Stimulated activated naive CD8-positive, alpha-beta T cell treated with anti-CD3 and anti-CD28 coated beads, Interleukin-15, amount 100 ng/mL, for 72 hours (primary cell): ENCODE measurements around the gene TLK1.
"Not testable (repeated sequence)": the region's sequence is repeated elsewhere in the genome, so short reads cannot be mapped to it uniquely, and the experiment has no call there.

ENCODE experiments used
- ATAC-seq: fragments of 150-1000 bp; cut with Tn5 transposase; 2 replicates; pipeline ENCODE4 v1.10.0; 2021; ENCODE audit warnings: mild to moderate bottlenecking, moderate library complexity
- DNase-seq, 2 donors: peaks; one replicate each; pipeline ENCODE4 v3.0.0; 2021 to 2022
- H3K27ac Mint-ChIP-seq, 2 donors: one replicate each; pipeline ENCODE4 v1.8.0; 2022; ENCODE audit warnings: mild to moderate bottlenecking in 2 of 2, mixed read lengths in 2 of 2, moderate library complexity in 2 of 2
- H3K27me3 Mint-ChIP-seq: one replicate; pipeline ENCODE4 v1.8.0; 2022; ENCODE audit warnings: mixed read lengths
- H3K4me1 Mint-ChIP-seq: one replicate; pipeline ENCODE4 v1.8.0; 2022; ENCODE audit warnings: mild to moderate bottlenecking, mixed read lengths
- H3K4me3 Mint-ChIP-seq, 2 donors: one replicate each; pipeline ENCODE4 v1.8.0; 2022; ENCODE audit warnings: mild to moderate bottlenecking in 2 of 2, mixed read lengths in 2 of 2, moderate library complexity in 1 of 2
- H3K9me3 Mint-ChIP-seq, 2 donors: one replicate each; pipeline ENCODE4 v1.8.0; 2022; ENCODE audit warnings: mixed read lengths in 2 of 2

Gene TLK1

DNA sequence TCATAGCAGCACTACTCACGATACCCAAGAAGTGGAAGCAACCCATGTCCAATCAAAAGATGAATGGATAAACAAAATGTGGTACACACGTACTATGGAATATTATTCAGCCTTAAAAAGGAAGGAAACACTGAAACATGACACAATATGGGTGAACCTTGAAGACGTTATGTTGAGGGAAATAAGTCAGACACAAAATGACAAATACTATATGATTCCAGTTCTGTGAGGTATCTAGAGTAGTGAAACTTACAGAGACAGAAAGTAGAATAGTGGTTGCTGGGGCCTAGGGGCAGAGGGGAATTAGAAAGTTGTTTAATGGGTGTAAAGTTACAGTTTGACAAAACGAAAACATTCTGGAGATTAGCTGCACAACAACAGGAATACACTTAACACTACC is 24.7 kb downstream of the TLK1 start:
- Mint-ChIP-seq H3K9me3 (no peaks in the 10 kb centered on the region), H3K4me3 (peak overlapping the region in 1 of 2 donors; percentile 70), H3K4me1 (peaks cover 38% of the 10 kb centered on the region), H3K27me3 (no peaks in the 10 kb centered on the region), H3K27ac (peak overlapping the region in 1 of 2 donors; percentile 92)
- peak in 1 of 2 donors; percentile 15 for DNase-seq
- ATAC-seq, result peak; percentile 95

GRCh38 chr2:171134624-171135230 is 26.0 kb downstream of the TLK1 start:
- H3K4me1 Mint-ChIP-seq, result peaks cover 31% of the 10 kb centered on the region
- ATAC-seq, result no peak
- no peak for DNase-seq
- no peak overlapping the region for H3K4me3 Mint-ChIP-seq
- H3K9me3 Mint-ChIP-seq, result no peaks in the 10 kb centered on the region
- no peak overlapping the region for H3K27ac Mint-ChIP-seq
- H3K27me3 Mint-ChIP-seq, result no peaks in the 10 kb centered on the region

DNA sequence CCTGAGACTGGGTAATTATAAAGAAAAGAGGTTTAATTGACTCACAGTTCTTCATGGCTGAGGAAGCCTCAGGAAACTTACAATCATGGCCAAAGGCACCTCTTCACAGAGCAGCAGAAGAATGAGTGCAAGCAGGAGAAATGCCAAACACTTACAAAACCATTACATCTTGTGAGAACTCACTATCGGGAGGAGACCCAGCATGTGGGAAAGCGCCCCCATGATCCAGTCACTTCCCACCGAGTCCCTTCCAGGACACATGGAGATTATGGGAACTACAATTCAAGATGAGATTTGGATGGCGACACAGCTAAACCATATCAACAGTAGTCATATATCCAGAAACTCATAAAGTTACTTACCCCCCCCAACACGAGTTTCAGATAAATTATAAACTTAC is 28.6 kb downstream of the TLK1 start:
- Mint-ChIP-seq H3K4me1 (peaks cover 30% of the 10 kb centered on the region), H3K9me3 (no peaks in the 10 kb centered on the region), H3K4me3 (no peak overlapping the region), H3K27ac (no peak overlapping the region), H3K27me3 (no peaks in the 10 kb centered on the region)
- ATAC-seq (no peak), DNase-seq (no peak)

DNA sequence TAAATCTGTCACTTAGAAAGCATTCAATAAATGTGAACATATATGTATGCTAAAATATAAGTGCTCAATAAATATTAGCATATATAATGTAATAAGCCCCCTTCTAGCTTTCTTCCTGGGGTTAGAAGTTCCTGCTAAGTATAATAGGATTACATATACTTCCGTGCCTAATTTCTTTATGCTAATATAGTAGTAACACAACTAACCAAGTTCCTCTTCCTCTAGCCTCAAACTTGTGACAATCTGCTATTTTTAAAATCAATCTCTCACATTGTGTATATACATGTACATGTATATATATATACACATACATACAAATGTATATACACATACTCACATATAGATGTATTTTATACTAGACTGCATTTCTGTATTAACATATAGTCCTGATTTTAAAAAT is 32.2 kb downstream of the TLK1 start:
- Mint-ChIP-seq H3K4me1 (peaks cover 14% of the 10 kb centered on the region), H3K27ac (no peak overlapping the region), H3K9me3 (no peaks in the 10 kb centered on the region), H3K27me3 (no peaks in the 10 kb centered on the region), H3K4me3 (no peak overlapping the region)
- no peak for ATAC-seq
- no peak for DNase-seq

GRCh38 chr2:171124541-171124940 is 36.2 kb downstream of the TLK1 start:
- Mint-ChIP-seq H3K27ac (no peak overlapping the region), H3K4me1 (peaks cover 21% of the 10 kb centered on the region)
- DNase-seq, result no peak

DNA sequence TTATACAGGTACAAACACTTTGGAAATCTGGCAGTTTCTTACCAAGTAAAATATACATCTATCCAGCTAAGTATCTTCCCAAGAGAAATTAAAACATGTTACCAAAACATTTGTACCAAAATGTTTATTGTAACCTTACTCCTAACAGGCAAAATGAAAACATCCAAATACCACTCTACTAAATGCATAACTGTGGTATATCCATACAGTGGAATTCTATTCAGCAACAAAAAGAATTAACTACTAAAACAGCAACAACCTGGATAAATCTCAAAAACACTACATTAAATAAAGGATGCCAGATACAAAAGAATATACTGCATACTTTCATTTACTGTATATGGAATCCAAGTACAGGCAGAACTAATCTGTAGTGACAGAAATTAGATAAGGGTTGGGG is 51.1 kb downstream of the TLK1 start:
- DNase-seq (no peak), ATAC-seq (no peak)
- Mint-ChIP-seq H3K4me3 (no peak overlapping the region), H3K4me1 (peaks cover 39% of the 10 kb centered on the region), H3K27me3 (no peaks in the 10 kb centered on the region), H3K9me3 (no peaks in the 10 kb centered on the region), H3K27ac (no peak overlapping the region)

More at GRCh38 chr2:171124541-171124940, 36.2 kb downstream of the TLK1 start:
- ATAC-seq, result no peak
- no peaks in the 10 kb centered on the region for H3K27me3 Mint-ChIP-seq
- no peaks in the 10 kb centered on the region for H3K9me3 Mint-ChIP-seq
- H3K4me3 Mint-ChIP-seq, result no peak overlapping the region

GRCh38 chr2:171109020-171109419 is 51.7 kb downstream of the TLK1 start:
- ATAC-seq, result no peak
- Mint-ChIP-seq H3K27me3 (no peaks in the 10 kb centered on the region), H3K4me1 (peaks cover 39% of the 10 kb centered on the region), H3K9me3 (no peaks in the 10 kb centered on the region), H3K27ac (no peak overlapping the region), H3K4me3 (no peak overlapping the region)
- no peak for DNase-seq

DNA sequence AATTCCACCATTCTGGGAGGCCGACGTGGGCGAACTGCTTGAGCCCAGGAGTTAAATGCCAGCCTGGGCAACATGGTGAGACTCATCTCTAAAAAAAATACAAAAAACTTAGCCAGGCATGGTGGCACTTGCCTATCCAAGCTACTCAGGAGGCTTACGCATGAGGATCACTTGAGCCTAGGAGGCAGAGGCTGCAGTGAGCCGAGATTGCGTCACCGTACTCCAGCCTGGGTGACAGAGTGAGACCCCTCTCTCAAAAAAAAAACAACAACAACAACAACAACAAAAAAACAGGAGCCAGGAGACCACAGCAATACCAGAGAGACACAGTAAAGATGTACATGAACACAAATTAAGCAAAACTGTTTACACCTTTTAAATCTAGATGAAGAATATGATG is 52.9 kb downstream of the TLK1 start:
- Mint-ChIP-seq H3K4me1 (peaks cover 49% of the 10 kb centered on the region), H3K27ac (no peak overlapping the region)

DNA sequence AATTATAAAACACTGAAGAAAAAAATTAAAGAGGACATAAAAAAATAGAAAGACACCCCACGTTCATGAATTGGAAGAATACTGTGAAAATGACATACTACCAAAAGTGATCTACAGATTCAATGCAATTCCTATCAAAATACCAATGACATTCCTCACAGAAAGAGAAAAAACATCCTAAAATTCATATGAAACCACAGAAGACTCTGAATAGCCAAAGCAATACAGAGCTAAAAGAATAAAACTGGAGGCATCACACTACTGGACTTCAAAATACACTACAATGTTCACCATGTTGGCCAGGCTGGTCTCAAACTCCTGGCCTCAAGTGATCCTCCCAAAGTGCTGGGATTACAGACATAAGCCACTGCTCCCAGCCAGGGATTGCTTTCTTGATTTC is 56.3 kb downstream of the TLK1 start:
- no peak for DNase-seq

More for the DNA sequence above, 52.9 kb downstream of the TLK1 start:
- Mint-ChIP-seq H3K4me3 (no peak overlapping the region), H3K27me3 (no peaks in the 10 kb centered on the region), H3K9me3 (no peaks in the 10 kb centered on the region)
- DNase-seq, result no peak
- ATAC-seq, result no peak

GRCh38 chr2:171102802-171103201 is 57.9 kb downstream of the TLK1 start:
- Mint-ChIP-seq H3K4me1 (peaks cover 46% of the 10 kb centered on the region), H3K9me3 (peaks cover 8 to 29% of the 10 kb centered on the region in 2 donors), H3K4me3 (no peak overlapping the region), H3K27ac (peak overlapping the region in 1 of 2 donors; percentile 19), H3K27me3 (no peaks in the 10 kb centered on the region)
- peak; percentile 68 for ATAC-seq
- DNase-seq, result no peak

More for the DNA sequence above, 56.3 kb downstream of the TLK1 start:
- Mint-ChIP-seq H3K9me3 (peaks cover 8 to 13% of the 10 kb centered on the region in 2 donors), H3K27ac (no peak overlapping the region), H3K27me3 (no peaks in the 10 kb centered on the region), H3K4me3 (no peak overlapping the region), H3K4me1 (peaks cover 51% of the 10 kb centered on the region)
- no peak for ATAC-seq

DNA sequence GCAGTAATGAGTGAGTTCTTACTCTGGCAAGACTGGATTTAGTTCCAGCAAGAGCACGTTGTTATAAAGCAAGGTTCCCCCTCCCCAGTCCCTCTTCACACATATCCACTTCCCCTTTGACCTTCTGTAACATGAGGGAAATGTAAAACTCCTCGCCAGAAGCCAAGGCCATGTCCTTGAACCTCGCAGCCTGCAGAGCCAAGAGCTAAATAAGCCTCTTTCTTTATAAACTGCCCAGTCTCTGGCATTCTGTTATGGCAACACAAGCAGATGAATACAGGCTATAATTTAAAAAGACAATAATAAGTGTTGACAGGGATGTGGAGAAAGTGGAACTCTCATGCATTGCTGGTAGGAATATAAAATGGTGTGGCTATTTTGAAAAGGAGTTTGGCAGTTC is 60.3 kb downstream of the TLK1 start:
- H3K4me1 Mint-ChIP-seq, result peaks cover 33% of the 10 kb centered on the region
- H3K27ac Mint-ChIP-seq, result no peak overlapping the region
- ATAC-seq, result no peak
- no peak for DNase-seq
- peaks cover 8 to 38% of the 10 kb centered on the region in 2 donors for H3K9me3 Mint-ChIP-seq
- no peaks in the 10 kb centered on the region for H3K27me3 Mint-ChIP-seq
- H3K4me3 Mint-ChIP-seq, result no peak overlapping the region

- Mint-ChIP-seq H3K9me3 (peaks cover 8 to 46% of the 10 kb centered on the region in 2 donors), H3K4me3 (no peak overlapping the region), H3K27me3 (no peaks in the 10 kb centered on the region), H3K27ac (no peak overlapping the region), H3K4me1 (peaks cover 44% of the 10 kb centered on the region)
- ATAC-seq, result no peak
- DNase-seq, result no peak
These were observed 62.1 kb downstream of the TLK1 start for GRCh38 chr2:171098607-171099006.

- Mint-ChIP-seq H3K9me3 (peaks cover 5 to 40% of the 10 kb centered on the region in 2 donors), H3K4me3 (peak overlapping the region in 1 of 2 donors; percentile 2), H3K27ac (peak overlapping the region; percentile 22 to 24), H3K27me3 (no peaks in the 10 kb centered on the region), H3K4me1 (peaks cover 27% of the 10 kb centered on the region)
- ATAC-seq, result no peak
- no peak for DNase-seq
These were observed 65.6 kb downstream of the TLK1 start for GRCh38 chr2:171095014-171095582.

GRCh38 chr2:171091517-171091916 is 69.2 kb downstream of the TLK1 start:
- H3K9me3 Mint-ChIP-seq, H3K27ac Mint-ChIP-seq, H3K27me3 Mint-ChIP-seq, DNase-seq, H3K4me3 Mint-ChIP-seq, ATAC-seq: not testable (repeated sequence)
- H3K4me1 Mint-ChIP-seq, result peaks cover 49% of the 10 kb centered on the region

GRCh38 chr2:171089489-171089888 is 71.2 kb downstream of the TLK1 start:
- H3K9me3 Mint-ChIP-seq, result no peaks in the 10 kb centered on the region
- ATAC-seq (no peak), DNase-seq (no peak)
- peaks cover 53% of the 10 kb centered on the region for H3K4me1 Mint-ChIP-seq
- H3K27me3 Mint-ChIP-seq, result no peaks in the 10 kb centered on the region
- H3K27ac Mint-ChIP-seq, result no peak overlapping the region
- no peak overlapping the region for H3K4me3 Mint-ChIP-seq

DNA sequence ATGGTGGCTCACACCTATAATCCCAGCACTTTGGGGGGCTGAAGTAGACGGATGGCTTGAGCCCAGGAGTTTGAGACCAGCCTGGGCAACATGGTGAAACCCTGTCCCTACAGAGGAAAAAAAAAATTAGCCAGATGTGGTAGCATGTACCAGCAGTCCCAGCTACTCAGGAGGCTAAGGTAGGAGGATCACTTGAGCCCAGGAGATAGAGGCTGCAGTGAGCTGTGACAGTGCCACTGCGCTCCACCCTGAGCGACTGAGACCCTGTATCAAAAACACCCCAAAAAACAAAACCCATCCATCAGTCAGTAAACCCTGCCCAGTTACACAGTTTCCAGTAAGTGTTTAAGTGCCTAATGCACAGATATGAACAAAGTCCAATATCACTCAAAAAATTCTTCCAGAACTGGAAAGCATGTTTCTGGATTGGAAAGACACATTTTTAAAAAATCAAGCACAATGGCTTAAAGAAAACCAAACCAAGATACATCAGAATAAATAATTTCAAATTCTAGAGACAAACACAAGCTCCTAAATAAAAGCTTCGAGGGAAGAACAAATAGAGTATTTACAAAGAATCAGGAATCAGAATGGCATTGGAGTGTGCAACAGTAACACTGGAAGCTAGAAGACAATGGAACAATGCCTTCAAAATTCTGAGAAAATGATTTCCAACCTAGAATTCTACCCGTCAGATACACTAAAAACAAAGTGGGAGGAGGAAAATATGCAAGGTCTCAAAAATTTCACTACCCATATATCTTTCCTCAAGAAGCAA is 72.4 kb downstream of the TLK1 start:
- no peaks in the 10 kb centered on the region for H3K27me3 Mint-ChIP-seq
- H3K9me3 Mint-ChIP-seq, result no peaks in the 10 kb centered on the region
- no peak for DNase-seq
- H3K4me3 Mint-ChIP-seq, result no peak overlapping the region
- ATAC-seq, result no peak
- no peak overlapping the region for H3K27ac Mint-ChIP-seq
- H3K4me1 Mint-ChIP-seq, result peaks cover 56% of the 10 kb centered on the region
